ENCODE measurements around the gene LRRC4C. TPM values are rescaled to one million over a fixed set of nuclear protein-coding genes. Genes with fewer than 3 reads are reported as not detected.

LRRC4C gene
- polyA plus RNA-seq, 1 donor from 2014 or later = 24.3 TPM

DNA sequence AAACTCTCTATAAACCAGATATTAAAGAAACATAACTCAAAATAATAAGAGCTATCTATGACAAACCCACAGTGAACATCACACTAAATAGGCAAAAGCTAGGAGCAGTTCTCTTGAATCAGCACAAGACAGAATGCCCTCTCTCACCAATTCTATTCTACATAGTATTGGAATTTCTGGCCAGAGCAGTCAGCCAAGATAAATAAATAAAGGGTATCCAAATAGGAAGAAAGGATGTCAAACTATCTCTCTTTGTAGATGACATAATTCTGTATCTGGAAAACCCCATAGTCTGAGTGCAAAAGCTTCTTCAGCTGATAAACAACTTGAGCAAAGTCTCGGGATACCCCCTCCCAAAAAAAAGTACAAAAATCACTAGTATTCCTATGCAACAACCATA lies 359.8 kb downstream of the LRRC4C start:
- no peaks in the 10 kb centered on the region for H3K36me3 ChIP-seq (ENCODE audit: insufficient read depth, low read length)
- no peaks in the 10 kb centered on the region for H4K20me1 ChIP-seq (ENCODE audit: insufficient read depth)
- H3K27ac ChIP-seq (ENCODE audit: low read length) = no peak overlapping the region
- H2AFZ ChIP-seq (ENCODE audit: low read depth, low read length) = no peak overlapping the region
- H3K9me2 ChIP-seq (ENCODE audit: insufficient read depth, low read length) = no peaks in the 10 kb centered on the region
- H3F3A ChIP-seq (ENCODE audit: insufficient read depth, low read length, poor library complexity, severe bottlenecking) = no peaks in the 10 kb centered on the region
- TF ChIP-seq, protein P1, sequence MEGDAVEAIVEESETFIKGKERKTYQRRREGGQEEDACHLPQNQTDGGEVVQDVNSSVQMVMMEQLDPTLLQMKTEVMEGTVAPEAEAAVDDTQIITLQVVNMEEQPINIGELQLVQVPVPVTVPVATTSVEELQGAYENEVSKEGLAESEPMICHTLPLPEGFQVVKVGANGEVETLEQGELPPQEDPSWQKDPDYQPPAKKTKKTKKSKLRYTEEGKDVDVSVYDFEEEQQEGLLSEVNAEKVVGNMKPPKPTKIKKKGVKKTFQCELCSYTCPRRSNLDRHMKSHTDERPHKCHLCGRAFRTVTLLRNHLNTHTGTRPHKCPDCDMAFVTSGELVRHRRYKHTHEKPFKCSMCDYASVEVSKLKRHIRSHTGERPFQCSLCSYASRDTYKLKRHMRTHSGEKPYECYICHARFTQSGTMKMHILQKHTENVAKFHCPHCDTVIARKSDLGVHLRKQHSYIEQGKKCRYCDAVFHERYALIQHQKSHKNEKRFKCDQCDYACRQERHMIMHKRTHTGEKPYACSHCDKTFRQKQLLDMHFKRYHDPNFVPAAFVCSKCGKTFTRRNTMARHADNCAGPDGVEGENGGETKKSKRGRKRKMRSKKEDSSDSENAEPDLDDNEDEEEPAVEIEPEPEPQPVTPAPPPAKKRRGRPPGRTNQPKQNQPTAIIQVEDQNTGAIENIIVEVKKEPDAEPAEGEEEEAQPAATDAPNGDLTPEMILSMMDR (IDR thresholded peaks at IDR 0.05; ENCODE audit: poor library complexity, severe bottlenecking) = no peak
- TF ChIP-seq POLR2AphosphoS5 (IDR thresholded peaks at IDR 0.05) = no peak
- TF ChIP-seq MXI1 (conservative IDR thresholded peaks at IDR 0.05; ENCODE audit: poor library complexity, severe bottlenecking) = no peak
- TF ChIP-seq, protein P2, sequence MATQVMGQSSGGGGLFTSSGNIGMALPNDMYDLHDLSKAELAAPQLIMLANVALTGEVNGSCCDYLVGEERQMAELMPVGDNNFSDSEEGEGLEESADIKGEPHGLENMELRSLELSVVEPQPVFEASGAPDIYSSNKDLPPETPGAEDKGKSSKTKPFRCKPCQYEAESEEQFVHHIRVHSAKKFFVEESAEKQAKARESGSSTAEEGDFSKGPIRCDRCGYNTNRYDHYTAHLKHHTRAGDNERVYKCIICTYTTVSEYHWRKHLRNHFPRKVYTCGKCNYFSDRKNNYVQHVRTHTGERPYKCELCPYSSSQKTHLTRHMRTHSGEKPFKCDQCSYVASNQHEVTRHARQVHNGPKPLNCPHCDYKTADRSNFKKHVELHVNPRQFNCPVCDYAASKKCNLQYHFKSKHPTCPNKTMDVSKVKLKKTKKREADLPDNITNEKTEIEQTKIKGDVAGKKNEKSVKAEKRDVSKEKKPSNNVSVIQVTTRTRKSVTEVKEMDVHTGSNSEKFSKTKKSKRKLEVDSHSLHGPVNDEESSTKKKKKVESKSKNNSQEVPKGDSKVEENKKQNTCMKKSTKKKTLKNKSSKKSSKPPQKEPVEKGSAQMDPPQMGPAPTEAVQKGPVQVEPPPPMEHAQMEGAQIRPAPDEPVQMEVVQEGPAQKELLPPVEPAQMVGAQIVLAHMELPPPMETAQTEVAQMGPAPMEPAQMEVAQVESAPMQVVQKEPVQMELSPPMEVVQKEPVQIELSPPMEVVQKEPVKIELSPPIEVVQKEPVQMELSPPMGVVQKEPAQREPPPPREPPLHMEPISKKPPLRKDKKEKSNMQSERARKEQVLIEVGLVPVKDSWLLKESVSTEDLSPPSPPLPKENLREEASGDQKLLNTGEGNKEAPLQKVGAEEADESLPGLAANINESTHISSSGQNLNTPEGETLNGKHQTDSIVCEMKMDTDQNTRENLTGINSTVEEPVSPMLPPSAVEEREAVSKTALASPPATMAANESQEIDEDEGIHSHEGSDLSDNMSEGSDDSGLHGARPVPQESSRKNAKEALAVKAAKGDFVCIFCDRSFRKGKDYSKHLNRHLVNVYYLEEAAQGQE (IDR thresholded peaks at IDR 0.05; ENCODE audit: borderline replicate concordance) = no peak
- TF ChIP-seq EZH2 (IDR thresholded peaks at IDR 0.05; ENCODE audit: borderline replicate concordance, insufficient read depth, low read length, poor library complexity, severe bottlenecking) = no peak
- H3K27me3 ChIP-seq (ENCODE audit: insufficient read depth, low read depth, low read length) = no peaks in the 10 kb centered on the region
- H3K79me2 ChIP-seq (replicated peaks; ENCODE audit: insufficient read depth, low read length) = no peaks in the 10 kb centered on the region
- no peak overlapping the region for H3K4me2 ChIP-seq (ENCODE audit: low read length)
- H3K9ac ChIP-seq (ENCODE audit: low read length) = no peak overlapping the region
- no peak overlapping the region for H3K4me3 ChIP-seq (ENCODE audit: low read length)
- H3K9me3 ChIP-seq (ENCODE audit: low read length) = peaks cover 14% of the 10 kb centered on the region

DNA sequence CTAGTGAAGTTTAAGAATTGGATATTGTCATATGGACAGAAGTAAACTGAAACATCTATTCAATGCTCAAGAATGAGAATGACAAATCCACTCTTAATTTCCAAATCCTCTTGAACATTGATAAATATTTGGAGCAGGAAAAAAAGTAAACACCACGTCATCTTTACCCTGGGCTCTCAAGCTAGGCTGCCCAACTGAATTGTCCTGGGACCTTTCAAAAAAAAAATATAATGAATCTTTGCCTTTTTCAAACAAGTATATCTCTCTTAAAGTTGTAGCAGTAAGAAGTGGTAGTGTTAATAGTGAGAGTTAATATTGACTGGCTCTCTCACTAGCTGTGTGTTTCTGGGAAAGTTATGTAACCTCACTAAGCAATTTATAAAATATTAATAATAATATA lies 374.3 kb downstream of the LRRC4C start:
- no peak overlapping the region for H3K4me2 ChIP-seq (ENCODE audit: low read length)
- H3K9ac ChIP-seq (ENCODE audit: low read length) = no peak overlapping the region
- TF ChIP-seq RAD21 (conservative IDR thresholded peaks at IDR 0.05) (no peak), EP300 (conservative IDR thresholded peaks at IDR 0.05; ENCODE audit: poor library complexity, severe bottlenecking) (no peak), SMC3 (conservative IDR thresholded peaks at IDR 0.05; ENCODE audit: poor library complexity) (no peak)
- TF ChIP-seq, protein P2 (IDR thresholded peaks at IDR 0.05; ENCODE audit: borderline replicate concordance) = no peak
- no peaks in the 10 kb centered on the region for H3K9me3 ChIP-seq (ENCODE audit: low read length)
- H3K27me3 ChIP-seq (ENCODE audit: insufficient read depth, low read depth, low read length) = no peaks in the 10 kb centered on the region
- no peak overlapping the region for H3K4me3 ChIP-seq (ENCODE audit: low read length)
- no peak overlapping the region for H3K27ac ChIP-seq (ENCODE audit: low read length)
- no peak overlapping the region for H2AFZ ChIP-seq (ENCODE audit: low read depth, low read length)
- H3K9me2 ChIP-seq (ENCODE audit: insufficient read depth, low read length) = no peaks in the 10 kb centered on the region
- H3K79me2 ChIP-seq (replicated peaks; ENCODE audit: insufficient read depth, low read length) = no peaks in the 10 kb centered on the region
- no peaks in the 10 kb centered on the region for H3F3A ChIP-seq (ENCODE audit: insufficient read depth, low read length, poor library complexity, severe bottlenecking)
- no peaks in the 10 kb centered on the region for H4K20me1 ChIP-seq (ENCODE audit: insufficient read depth)
- H3K36me3 ChIP-seq (ENCODE audit: insufficient read depth, low read length) = no peaks in the 10 kb centered on the region

All from neural cell (in vitro differentiated cells).